Occipital lobe (tissue), 3 donors: ENCODE measurements around the gene ZNF74. TPM values are rescaled to one million over a fixed set of nuclear protein-coding genes. Genes with fewer than 3 reads are reported as not detected.
"Not testable (repeated sequence)": the region's sequence is repeated elsewhere in the genome, so short reads cannot be mapped to it uniquely, and the experiment has no call there.

ENCODE experiments used
- DNase-seq: peaks from one replicate; lab custom pipeline; 2025; lab: John Stamatoyannopoulos, UW
- small RNA-seq: library from RNA; depleted of rRNA; stranded (forward); fragments of <200 nt; gene quantifications from one replicate; pipeline ENCODE3, GENCODE V24; 2014
- total RNA-seq: library from RNA; depleted of rRNA; stranded (reverse); fragments of >200 nt; gene quantifications from one replicate; pipeline ENCODE4 v1.2.3, GENCODE V29; 2014

ZNF74 gene
- total RNA-seq, 1 donor from 2014 or later = 46.2 TPM

- DNase-seq = no peak
These were observed 47.9 kb downstream of the ZNF74 start for GRCh38 chr22:20441631-20442484.

GRCh38 chr22:20442485-20443284 lies 48.7 kb downstream of the ZNF74 start:
- DNase-seq = no peak

- DNase-seq = no peak
These were observed 50.4 kb downstream of the ZNF74 start for GRCh38 chr22:20444325-20444724.

GRCh38 chr22:20446383-20446970 lies 52.5 kb downstream of the ZNF74 start:
- DNase-seq = no peak

- DNase-seq = no peak
These were observed 54.7 kb downstream of the ZNF74 start for GRCh38 chr22:20448630-20449029.

- DNase-seq = no peak
These were observed 56.0 kb downstream of the ZNF74 start for GRCh38 chr22:20449819-20450550.

GRCh38 chr22:20450551-20450906 lies 56.6 kb downstream of the ZNF74 start:
- no peak for DNase-seq

GRCh38 chr22:20451129-20451778 lies 57.3 kb downstream of the ZNF74 start:
- not testable (repeated sequence) for DNase-seq

GRCh38 chr22:20451920-20452319 lies 58.0 kb downstream of the ZNF74 start:
- no peak for DNase-seq

GRCh38 chr22:20453222-20453621 lies 59.3 kb downstream of the ZNF74 start:
- DNase-seq = no peak

- DNase-seq = no peak
These were observed 61.7 kb downstream of the ZNF74 start for GRCh38 chr22:20455709-20456063.

GRCh38 chr22:20456064-20456721 lies 62.2 kb downstream of the ZNF74 start:
- DNase-seq = peak; percentile 62

GRCh38 chr22:20456722-20457076 lies 62.7 kb downstream of the ZNF74 start:
- no peak for DNase-seq

GRCh38 chr22:20457506-20458240 lies 63.7 kb downstream of the ZNF74 start:
- no peak for DNase-seq

Small RNA genes lying within 50 kb of the gene (small RNA-seq; reads per million reads assigned to genes)
- gene RNU6-225P = not detected

Other genes starting within 250 kb of the ZNF74 start
- gene CCDC188, start 243.1 kb upstream of the ZNF74 start, total RNA-seq = not detected
- gene RTN4R, start 125.8 kb upstream of the ZNF74 start, total RNA-seq = 9.5 TPM
- gene DGCR6L, start 74.1 kb upstream of the ZNF74 start, total RNA-seq = 25.1 TPM
- 1.7 TPM for gene SCARF2, start 43.7 kb downstream of the ZNF74 start, total RNA-seq
- gene KLHL22, start 101.6 kb downstream of the ZNF74 start, total RNA-seq = 43.7 TPM
- 11.9 TPM for gene MED15, start 113.5 kb downstream of the ZNF74 start, total RNA-seq